Epidermal melanocyte (primary cell): ENCODE measurements around the gene HDAC10.
A peak's percentile ranks its signal among the peaks of the same experiment; 100 is the strongest.
"Not testable (repeated sequence)": the region's sequence is repeated elsewhere in the genome, so short reads cannot be mapped to it uniquely, and the experiment has no call there.

ENCODE experiments used
- DNase-seq: peaks from one replicate; pipeline ENCODE4 v3.0.0; 2011; ENCODE audit warnings: low spot score; ENCODE audit not compliant: insufficient read length

The HDAC10 gene

GRCh38 chr22:50285568-50286229 is 34.6 kb upstream of the HDAC10 start:
- DNase-seq: no peak

GRCh38 chr22:50284479-50284878 is 33.4 kb upstream of the HDAC10 start:
- DNase-seq: no peak

GRCh38 chr22:50283821-50284220 is 32.8 kb upstream of the HDAC10 start:
- DNase-seq: no peak

GRCh38 chr22:50282361-50283155 is 31.5 kb upstream of the HDAC10 start:
- DNase-seq: no peak

GRCh38 chr22:50281957-50282356 is 30.9 kb upstream of the HDAC10 start:
- DNase-seq: no peak

- no peak for DNase-seq
Observed at GRCh38 chr22:50281384-50281760, 30.3 kb upstream of the HDAC10 start.

- no peak for DNase-seq
Observed at GRCh38 chr22:50280708-50281383, 29.8 kb upstream of the HDAC10 start.

GRCh38 chr22:50280022-50280707 is 29.1 kb upstream of the HDAC10 start:
- no peak for DNase-seq

- DNase-seq: no peak
Observed at GRCh38 chr22:50278956-50279619, 28.0 kb upstream of the HDAC10 start.

GRCh38 chr22:50278461-50278860 is 27.4 kb upstream of the HDAC10 start:
- DNase-seq: no peak

GRCh38 chr22:50277761-50278160 is 26.7 kb upstream of the HDAC10 start:
- DNase-seq: no peak

- DNase-seq: no peak
Observed at GRCh38 chr22:50276143-50276542, 25.1 kb upstream of the HDAC10 start.

GRCh38 chr22:50275181-50276055 is 24.4 kb upstream of the HDAC10 start:
- DNase-seq: no peak

GRCh38 chr22:50274771-50275170 is 23.7 kb upstream of the HDAC10 start:
- no peak for DNase-seq

- DNase-seq: no peak
Observed at GRCh38 chr22:50274311-50274710, 23.2 kb upstream of the HDAC10 start.

GRCh38 chr22:50273781-50274180 is 22.7 kb upstream of the HDAC10 start:
- DNase-seq: not testable (repeated sequence)

- DNase-seq: not testable (repeated sequence)
Observed at GRCh38 chr22:50273352-50273751, 22.3 kb upstream of the HDAC10 start.

GRCh38 chr22:50272044-50272802 is 21.2 kb upstream of the HDAC10 start:
- DNase-seq: no peak

- DNase-seq: peak; percentile 55
Observed at GRCh38 chr22:50271519-50271970, 20.5 kb upstream of the HDAC10 start.
